RWPE1 (cell line): ENCODE data around the gene CHTF8.
A peak's percentile ranks its signal among the peaks of the same experiment; 100 is the strongest.

Experiments
- CTCF ChIA-PET: fragments of 350-600 bp; sonication (Branson Sonifier 250); formaldehyde crosslinking; extraction: SDS; loops from one replicate; lab custom pipeline; 2021; lab: Yijun Ruan, JAX
- POLR2A ChIA-PET: fragments of 400-600 bp; formaldehyde crosslinking; extraction: SDS; loops from one replicate; lab custom pipeline; 2020; ENCODE audit warnings: antibody characterized with exemption; ENCODE audit not compliant: low non-redundant PET; lab: Yijun Ruan, JAX
- DNase-seq: peaks from one replicate; pipeline ENCODE4 v3.0.0; 2012; ENCODE audit warnings: low spot score
- H3K27ac ChIP-seq: fragments of 450-650 bp; 2 replicates; pipeline ENCODE4 v1.5.1; 2017
- CTCF ChIP-seq: fragments of 450-650 bp; conservative IDR thresholded peaks from 2 replicates; pipeline ENCODE4 v1.5.1; 2017; ENCODE audit warnings: low read depth, mild to moderate bottlenecking

Gene CHTF8

DNA sequence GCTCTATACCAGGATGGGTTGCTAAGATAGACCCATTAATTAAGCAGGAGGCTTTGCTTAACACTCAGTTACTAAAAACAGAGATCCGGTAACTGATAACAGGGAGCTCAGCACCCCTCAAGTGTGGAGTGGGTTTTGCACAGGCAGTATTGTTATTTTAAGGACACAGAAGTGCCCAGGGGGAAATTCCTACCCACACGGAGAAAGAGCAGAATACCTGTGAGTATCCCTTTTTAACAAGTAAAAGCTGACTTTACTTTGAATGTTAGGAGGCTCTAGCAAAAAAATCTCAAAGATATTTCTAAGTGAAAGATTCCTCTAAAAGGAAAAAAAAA lies 59.8 kb downstream of the CHTF8 start:
- no peak for TF ChIP-seq CTCF
- ChIA-PET CTCF (interaction anchor here (0.6 to 1.1 kb wide), 6 partner anchors 14 to 600 kb away, joined by 3 to 6 read pairs (median 3); partner anchors contain the start of gene HAS3), POLR2A (interaction anchor here (0.6 kb wide), 1 partner anchor 113 kb away, joined by 3 read pairs; no protein-coding TSS in a partner anchor)
- peak overlapping the region; percentile 53 for H3K27ac ChIP-seq
- no peak for DNase-seq

- POLR2A ChIA-PET, result no interaction called here
- H3K27ac ChIP-seq, result no peak overlapping the region
- DNase-seq, result no peak
- CTCF ChIA-PET, result interaction anchor here (0.8 kb wide), 1 partner anchor 740 kb away, joined by 4 read pairs; no protein-coding TSS in a partner anchor
- no peak for TF ChIP-seq CTCF
Measured at GRCh38 chr16:69071036-69071435, 61.4 kb downstream of the CHTF8 start.

- POLR2A ChIA-PET, result no interaction called here
- no peak for TF ChIP-seq CTCF
- CTCF ChIA-PET, result interaction anchor here (0.6 kb wide), 1 partner anchor 44 kb away, joined by 5 read pairs; no protein-coding TSS in a partner anchor
- DNase-seq, result no peak
- no peak overlapping the region for H3K27ac ChIP-seq
Measured at GRCh38 chr16:69069504-69069903, 62.9 kb downstream of the CHTF8 start.
